Upper lobe of right lung (tissue), 1 donor: ENCODE data around the gene MORN5. TPM values are rescaled to one million over a fixed set of nuclear protein-coding genes. Genes with fewer than 3 reads are reported as not detected.

Experiments used
- ATAC-seq: fragments of 200-7000 bp; cut with Tn5 transposase; one replicate; pipeline ENCODE4 v1.9.1; 2020; ENCODE audit warnings: mild to moderate bottlenecking, moderate library complexity
- DNase-seq: peaks from one replicate; pipeline ENCODE4 v3.0.0-alpha.2; 2020
- H3K27ac ChIP-seq: fragments of 200-600 bp; one replicate; pipeline ENCODE4 v1.8.0; 2022
- H3K27me3 ChIP-seq: fragments of 200-600 bp; one replicate; pipeline ENCODE4 v1.8.0; 2022; ENCODE audit warnings: mild to moderate bottlenecking
- H3K36me3 ChIP-seq: fragments of 200-600 bp; one replicate; pipeline ENCODE4 v1.8.0; 2022
- H3K4me1 ChIP-seq: fragments of 200-600 bp; one replicate; pipeline ENCODE4 v1.8.0; 2022
- H3K4me3 ChIP-seq: fragments of 200-600 bp; one replicate; pipeline ENCODE4 v1.8.0; 2022; ENCODE audit warnings: mild to moderate bottlenecking
- H3K9me3 ChIP-seq: fragments of 200-600 bp; one replicate; pipeline ENCODE4 v1.8.0; 2022
- intact Hi-C: fragments of 100-400 bp; cut with DNase I; formaldehyde crosslinking; loops from one replicate; pipeline ENCODE4 v1.11.0; 2022
- total RNA-seq: library from RNA; stranded (reverse); fragmentation: NEBNext Ultra II Directional; extraction: Animal tissue kit (Norgen Biotek cat#: 25700); gene quantifications from one replicate; pipeline ENCODE4 v1.2.1, GENCODE V29; 2021
- TF ChIP-seq, protein P1 (sequence below): fragments of 200-600 bp; IDR thresholded peaks from one replicate; pipeline ENCODE4 v1.8.0; 2022; ENCODE audit warnings: antibody characterized with exemption
- donor health status: DM: no; HTN: yes; CAD: no; lungs with severe emphysema.

Gene MORN5
- total RNA-seq, 1 donor from 2014 or later: not detected

GRCh38 chr9:122204055-122204454 is 44.3 kb downstream of the MORN5 start:
- Histone ChIP-seq H3K4me3 (no peak overlapping the region), H3K27ac (no peak overlapping the region), H3K4me1 (no peaks in the 10 kb centered on the region), H3K36me3 (no peaks in the 10 kb centered on the region), H3K9me3 (no peaks in the 10 kb centered on the region), H3K27me3 (no peaks in the 10 kb centered on the region)
- TF ChIP-seq, protein P1, sequence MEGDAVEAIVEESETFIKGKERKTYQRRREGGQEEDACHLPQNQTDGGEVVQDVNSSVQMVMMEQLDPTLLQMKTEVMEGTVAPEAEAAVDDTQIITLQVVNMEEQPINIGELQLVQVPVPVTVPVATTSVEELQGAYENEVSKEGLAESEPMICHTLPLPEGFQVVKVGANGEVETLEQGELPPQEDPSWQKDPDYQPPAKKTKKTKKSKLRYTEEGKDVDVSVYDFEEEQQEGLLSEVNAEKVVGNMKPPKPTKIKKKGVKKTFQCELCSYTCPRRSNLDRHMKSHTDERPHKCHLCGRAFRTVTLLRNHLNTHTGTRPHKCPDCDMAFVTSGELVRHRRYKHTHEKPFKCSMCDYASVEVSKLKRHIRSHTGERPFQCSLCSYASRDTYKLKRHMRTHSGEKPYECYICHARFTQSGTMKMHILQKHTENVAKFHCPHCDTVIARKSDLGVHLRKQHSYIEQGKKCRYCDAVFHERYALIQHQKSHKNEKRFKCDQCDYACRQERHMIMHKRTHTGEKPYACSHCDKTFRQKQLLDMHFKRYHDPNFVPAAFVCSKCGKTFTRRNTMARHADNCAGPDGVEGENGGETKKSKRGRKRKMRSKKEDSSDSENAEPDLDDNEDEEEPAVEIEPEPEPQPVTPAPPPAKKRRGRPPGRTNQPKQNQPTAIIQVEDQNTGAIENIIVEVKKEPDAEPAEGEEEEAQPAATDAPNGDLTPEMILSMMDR: no peak
- intact Hi-C loops: no loop called here
- no peak for DNase-seq
- ATAC-seq: no peak

GRCh38 chr9:122204491-122204890 is 44.8 kb downstream of the MORN5 start:
- Histone ChIP-seq H3K4me3 (no peak overlapping the region), H3K36me3 (no peaks in the 10 kb centered on the region), H3K4me1 (no peaks in the 10 kb centered on the region), H3K27ac (no peak overlapping the region), H3K27me3 (no peaks in the 10 kb centered on the region), H3K9me3 (no peaks in the 10 kb centered on the region)
- intact Hi-C loops: no loop called here
- TF ChIP-seq, protein P1: no peak
- ATAC-seq (no peak), DNase-seq (no peak)

GRCh38 chr9:122205176-122205575 is 45.5 kb downstream of the MORN5 start:
- H3K27me3 ChIP-seq: no peaks in the 10 kb centered on the region
- no peak for ATAC-seq
- intact Hi-C loops: no loop called here
- DNase-seq: no peak
- TF ChIP-seq, protein P1: no peak
- no peaks in the 10 kb centered on the region for H3K4me1 ChIP-seq
- no peak overlapping the region for H3K4me3 ChIP-seq
- H3K36me3 ChIP-seq: no peaks in the 10 kb centered on the region
- H3K9me3 ChIP-seq: no peaks in the 10 kb centered on the region
- no peak overlapping the region for H3K27ac ChIP-seq

DNA sequence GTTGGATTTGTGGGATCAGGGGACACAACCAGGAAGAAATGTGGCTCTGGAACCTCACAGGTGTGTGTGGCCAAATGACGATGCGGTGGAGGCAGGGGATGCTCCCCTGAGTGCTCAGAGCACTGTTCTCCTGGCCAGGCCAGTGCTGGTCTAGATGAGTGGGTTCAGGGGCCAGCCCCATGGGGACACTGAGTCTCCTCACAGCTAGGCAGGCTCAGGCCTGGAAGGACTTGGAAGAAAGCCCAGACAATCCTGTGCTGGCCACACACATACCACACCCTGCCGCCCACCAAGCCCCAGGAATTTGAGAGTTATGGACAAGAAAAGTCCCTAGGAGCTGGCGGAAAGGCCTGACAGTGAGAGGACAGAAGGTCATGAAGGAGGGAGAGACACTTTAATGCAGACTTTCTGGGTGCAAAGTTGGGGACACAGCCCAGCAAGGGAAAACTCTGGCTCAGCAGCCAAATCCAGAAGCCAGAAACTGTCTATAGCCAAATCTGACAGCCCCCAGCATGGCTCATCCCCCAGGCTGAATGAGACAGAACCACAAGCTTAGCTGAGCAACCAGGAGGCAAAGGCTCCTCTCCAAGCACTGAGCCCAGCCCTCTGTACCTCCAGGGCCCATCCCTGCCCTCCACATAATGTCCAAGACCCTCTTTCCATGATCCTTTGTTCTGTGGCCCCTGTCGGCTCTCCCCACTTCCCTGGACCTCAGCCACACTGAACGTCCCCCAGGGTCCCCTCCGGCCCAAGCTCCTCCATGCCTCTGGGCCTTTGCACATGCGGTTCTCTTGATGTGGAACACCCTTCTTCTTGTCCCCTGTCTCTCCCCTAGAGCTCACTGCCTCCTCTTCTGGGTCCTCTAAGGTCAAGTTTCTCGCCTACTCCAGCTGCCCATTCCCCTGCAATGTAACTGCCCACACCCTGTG is 46.7 kb downstream of the MORN5 start:
- Histone ChIP-seq H3K36me3 (no peaks in the 10 kb centered on the region), H3K4me1 (no peaks in the 10 kb centered on the region), H3K27me3 (peaks cover 6% of the 10 kb centered on the region), H3K9me3 (no peaks in the 10 kb centered on the region), H3K27ac (no peak overlapping the region), H3K4me3 (no peak overlapping the region)
- intact Hi-C loops: no loop called here
- DNase-seq (peak; percentile 50), ATAC-seq (no peak)
- TF ChIP-seq, protein P1: no peak

GRCh38 chr9:122207096-122207495 is 47.4 kb downstream of the MORN5 start:
- Histone ChIP-seq H3K27me3 (peaks cover 14% of the 10 kb centered on the region), H3K4me1 (no peaks in the 10 kb centered on the region), H3K27ac (no peak overlapping the region), H3K9me3 (no peaks in the 10 kb centered on the region), H3K4me3 (no peak overlapping the region), H3K36me3 (no peaks in the 10 kb centered on the region)
- TF ChIP-seq, protein P1: no peak
- no peak for ATAC-seq
- DNase-seq: no peak
- intact Hi-C loops: no loop called here
